MCF 10A (cell line): Measurements from ENCODE around the gene LYSMD3. TPM values are rescaled to one million over a fixed set of nuclear protein-coding genes. Genes with fewer than 3 reads are reported as not detected.

Source experiments
- BruUV-seq: library from RNA; stranded (reverse); fragments of 400-500 nt; replicated peaks from 2 replicates; lab custom pipeline; 2021; lab: Mats Ljungman, UMichigan
- CTCF ChIA-PET: fragments of 300-600 bp; sonication (Branson Sonifier 250); formaldehyde crosslinking; extraction: SDS; loops from one replicate; lab custom pipeline; 2021; ENCODE audit warnings: antibody characterized with exemption, inconsistent platforms; lab: Yijun Ruan, JAX
- POLR2A ChIA-PET: fragments of 300-600, 350-650 bp; sonication (Branson Sonifier 250); formaldehyde crosslinking; extraction: SDS; loops from one replicate; lab custom pipeline; 2020; ENCODE audit warnings: antibody characterized with exemption, inconsistent platforms; lab: Yijun Ruan, JAX
- DNase-seq: peaks from one replicate; pipeline ENCODE4 v3.0.0-alpha.2; 2018; ENCODE audit not compliant: unreplicated experiment
- H3K27ac Mint-ChIP-seq: one replicate; pipeline ENCODE4 v1.8.0; 2022; ENCODE audit warnings: mild to moderate bottlenecking, low read depth, mixed read lengths; ENCODE audit not compliant: unreplicated experiment
- H3K27me3 Mint-ChIP-seq: one replicate; pipeline ENCODE4 v1.8.0; 2022; ENCODE audit warnings: mixed read lengths; ENCODE audit not compliant: insufficient read depth, unreplicated experiment
- H3K36me3 Mint-ChIP-seq: one replicate; pipeline ENCODE4 v1.8.0; 2022; ENCODE audit warnings: mild to moderate bottlenecking, moderate library complexity, mixed read lengths; ENCODE audit not compliant: insufficient read depth, unreplicated experiment
- H3K4me1 Mint-ChIP-seq: one replicate; pipeline ENCODE4 v1.8.0; 2022; ENCODE audit warnings: mixed read lengths; ENCODE audit not compliant: insufficient read depth, unreplicated experiment
- H3K4me3 Mint-ChIP-seq: one replicate; pipeline ENCODE4 v1.8.0; 2022; ENCODE audit warnings: mild to moderate bottlenecking, moderate library complexity, mixed read lengths; ENCODE audit not compliant: unreplicated experiment
- H3K9me3 Mint-ChIP-seq: one replicate; pipeline ENCODE4 v1.8.0; 2022; ENCODE audit warnings: mixed read lengths; ENCODE audit not compliant: unreplicated experiment
- CTCF ChIP-seq: fragments of 200-600 bp; IDR thresholded peaks from one replicate; pipeline ENCODE4 v1.8.0; 2022; ENCODE audit warnings: antibody characterized with exemption, mild to moderate bottlenecking; ENCODE audit not compliant: unreplicated experiment
- intact Hi-C: fragments of 100-400 bp; cut with micrococcal nuclease; formaldehyde crosslinking; loops from 2 replicates; pipeline ENCODE4 v1.14.1; 2022
- total RNA-seq: library from RNA; stranded (reverse); gene quantifications from 2 replicates; pipeline ENCODE4 v1.2.3, GENCODE V29; 2022

LYSMD3 gene
- total RNA-seq, 1 experiment from 2014 or later = 27.4 TPM

- no TSS peak for BruUV-seq
- H3K4me3 Mint-ChIP-seq = no peak overlapping the region
Measured at GRCh38 chr5:90562341-90562740, 33.0 kb upstream of the LYSMD3 start.

GRCh38 chr5:90561766-90562165 lies 32.4 kb upstream of the LYSMD3 start:
- no peak for DNase-seq
- no peak for TF ChIP-seq CTCF
- no TSS peak for BruUV-seq
- Mint-ChIP-seq H3K9me3 (no peaks in the 10 kb centered on the region), H3K36me3 (no peaks in the 10 kb centered on the region), H3K27ac (no peak overlapping the region), H3K27me3 (peaks cover 96% of the 10 kb centered on the region), H3K4me1 (peaks cover 9% of the 10 kb centered on the region), H3K4me3 (no peak overlapping the region)
- intact Hi-C loops = no loop called here
- POLR2A ChIA-PET = no interaction called here
- CTCF ChIA-PET = interaction anchor here (0.8 kb wide), 1 partner anchor 31 kb away, joined by 3 read pairs; no protein-coding TSS in a partner anchor

More at GRCh38 chr5:90562341-90562740, 33.0 kb upstream of the LYSMD3 start:
- H3K36me3 Mint-ChIP-seq = no peaks in the 10 kb centered on the region
- intact Hi-C loops = no loop called here
- H3K27ac Mint-ChIP-seq = no peak overlapping the region
- no peak for TF ChIP-seq CTCF
- ChIA-PET CTCF (no interaction called here), POLR2A (no interaction called here)
- H3K9me3 Mint-ChIP-seq = no peaks in the 10 kb centered on the region
- DNase-seq = no peak
- H3K27me3 Mint-ChIP-seq = peaks cover 96% of the 10 kb centered on the region
- H3K4me1 Mint-ChIP-seq = peaks cover 9% of the 10 kb centered on the region

- Mint-ChIP-seq H3K27ac (no peak overlapping the region), H3K4me1 (peaks cover 9% of the 10 kb centered on the region), H3K9me3 (no peaks in the 10 kb centered on the region), H3K27me3 (peaks cover 97% of the 10 kb centered on the region), H3K36me3 (no peaks in the 10 kb centered on the region), H3K4me3 (no peak overlapping the region)
- BruUV-seq = no TSS peak
- DNase-seq = no peak
- POLR2A ChIA-PET = no interaction called here
- CTCF ChIA-PET = no interaction called here
- intact Hi-C loops = no loop called here
- TF ChIP-seq CTCF = no peak
Measured at GRCh38 chr5:90560771-90561170, 31.4 kb upstream of the LYSMD3 start.

GRCh38 chr5:90558344-90559192 lies 29.2 kb upstream of the LYSMD3 start, which contains the start of gene ADGRV1:
TSS of gene ADGRV1 (plus strand) at chr5:90558797. CDS start at chr5:90558896, 99 bp downstream.
- Mint-ChIP-seq H3K27me3 (peaks cover 97% of the 10 kb centered on the region), H3K27ac (peak within 1 kb of the TSS; percentile 50), H3K4me1 (peaks cover 9% of the 10 kb centered on the region), H3K4me3 (peak within 1 kb of the TSS; percentile 78), H3K36me3 (no peaks in the 10 kb centered on the region), H3K9me3 (no peaks in the 10 kb centered on the region)
- DNase-seq = peak; percentile 33
- intact Hi-C loops = no loop called here
- BruUV-seq = no TSS peak
- ChIA-PET CTCF (no interaction called here), POLR2A (no interaction called here)
- no peak for TF ChIP-seq CTCF
